ENCODE results near the gene MYMX.

The MYMX gene

GRCh38 chr6:44247338-44248302 lies 30.9 kb downstream of the MYMX start:
- ATAC-seq (replicated peaks) = peak; percentile 70
- Mint-ChIP-seq H3K4me3 (peak overlapping the region; percentile 95 to 100), H3K27ac (peak overlapping the region; percentile 98 to 100), H3K4me1 (ENCODE audit: low read depth in 2 of 2) (peaks cover 40 to 46% of the 10 kb centered on the region in 2 donors), H3K27me3 (no peaks in the 10 kb centered on the region), H3K9me3 (no peaks in the 10 kb centered on the region), H3K36me3 (ENCODE audit: insufficient read depth) (peaks cover 77% of the 10 kb centered on the region)
- peak; percentile 89 to 91 (median 90) for DNase-seq

DNA sequence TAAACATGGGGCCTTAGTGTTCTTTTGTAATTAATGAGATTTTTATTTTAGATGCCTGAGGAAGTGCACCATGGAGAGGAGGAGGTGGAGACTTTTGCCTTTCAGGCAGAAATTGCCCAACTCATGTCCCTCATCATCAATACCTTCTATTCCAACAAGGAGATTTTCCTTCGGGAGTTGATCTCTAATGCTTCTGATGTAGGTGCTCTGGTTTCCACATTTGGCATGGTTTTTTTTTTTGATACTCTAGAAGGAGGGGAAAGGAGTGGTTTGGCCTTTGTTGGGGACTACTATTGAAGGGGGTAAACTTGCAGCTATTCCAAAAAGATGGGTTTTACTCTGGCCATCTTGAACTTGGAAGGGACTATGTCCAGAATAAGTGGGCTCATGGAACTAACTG lies 31.9 kb downstream of the MYMX start:
- peaks cover 50 to 52% of the 10 kb centered on the region in 2 donors for H3K4me1 Mint-ChIP-seq (ENCODE audit: low read depth in 2 of 2)
- H3K9me3 Mint-ChIP-seq = no peaks in the 10 kb centered on the region
- no peaks in the 10 kb centered on the region for H3K27me3 Mint-ChIP-seq
- H3K36me3 Mint-ChIP-seq (ENCODE audit: insufficient read depth) = peaks cover 86% of the 10 kb centered on the region
- DNase-seq (no peak), ATAC-seq (replicated peaks) (no peak)
- peak overlapping the region; percentile 95 to 100 for H3K4me3 Mint-ChIP-seq
- peak overlapping the region; percentile 98 to 100 for H3K27ac Mint-ChIP-seq

- Mint-ChIP-seq H3K9me3 (no peaks in the 10 kb centered on the region), H3K27ac (peak overlapping the region; percentile 98 to 100), H3K36me3 (ENCODE audit: insufficient read depth) (peaks cover 93% of the 10 kb centered on the region), H3K27me3 (no peaks in the 10 kb centered on the region), H3K4me1 (ENCODE audit: low read depth in 2 of 2) (peaks cover 53 to 56% of the 10 kb centered on the region in 2 donors), H3K4me3 (peak overlapping the region; percentile 95 to 100)
- ATAC-seq (replicated peaks) = no peak
- DNase-seq = no peak
Measured at GRCh38 chr6:44249082-44249748, 32.5 kb downstream of the MYMX start.

DNA sequence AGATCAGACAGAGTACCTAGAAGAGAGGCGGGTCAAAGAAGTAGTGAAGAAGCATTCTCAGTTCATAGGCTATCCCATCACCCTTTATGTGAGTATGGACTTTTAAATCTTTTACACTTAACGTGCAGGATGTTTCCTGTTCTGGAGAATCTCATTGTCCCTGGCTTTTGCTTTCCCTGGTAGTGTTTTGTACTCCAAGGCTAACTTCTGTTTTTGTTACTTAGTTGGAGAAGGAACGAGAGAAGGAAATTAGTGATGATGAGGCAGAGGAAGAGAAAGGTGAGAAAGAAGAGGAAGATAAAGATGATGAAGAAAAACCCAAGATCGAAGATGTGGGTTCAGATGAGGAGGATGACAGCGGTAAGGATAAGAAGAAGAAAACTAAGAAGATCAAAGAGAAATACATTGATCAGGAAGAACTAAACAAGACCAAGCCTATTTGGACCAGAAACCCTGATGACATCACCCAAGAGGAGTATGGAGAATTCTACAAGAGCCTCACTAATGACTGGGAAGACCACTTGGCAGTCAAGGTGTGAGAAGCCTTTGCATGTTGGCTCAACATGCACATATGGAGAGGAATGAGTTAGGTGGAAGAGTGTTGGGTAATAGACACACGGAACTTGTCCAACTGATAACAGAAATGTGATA lies 33.5 kb downstream of the MYMX start:
- no peak for ATAC-seq (replicated peaks)
- H3K36me3 Mint-ChIP-seq (ENCODE audit: insufficient read depth) = peaks cover 100% of the 10 kb centered on the region
- H3K9me3 Mint-ChIP-seq = no peaks in the 10 kb centered on the region
- H3K27me3 Mint-ChIP-seq = no peaks in the 10 kb centered on the region
- no peak overlapping the region for H3K4me3 Mint-ChIP-seq
- DNase-seq = no peak
- H3K27ac Mint-ChIP-seq = peak overlapping the region; percentile 98 to 100
- peaks cover 61 to 65% of the 10 kb centered on the region in 2 donors for H3K4me1 Mint-ChIP-seq (ENCODE audit: low read depth in 2 of 2)

DNA sequence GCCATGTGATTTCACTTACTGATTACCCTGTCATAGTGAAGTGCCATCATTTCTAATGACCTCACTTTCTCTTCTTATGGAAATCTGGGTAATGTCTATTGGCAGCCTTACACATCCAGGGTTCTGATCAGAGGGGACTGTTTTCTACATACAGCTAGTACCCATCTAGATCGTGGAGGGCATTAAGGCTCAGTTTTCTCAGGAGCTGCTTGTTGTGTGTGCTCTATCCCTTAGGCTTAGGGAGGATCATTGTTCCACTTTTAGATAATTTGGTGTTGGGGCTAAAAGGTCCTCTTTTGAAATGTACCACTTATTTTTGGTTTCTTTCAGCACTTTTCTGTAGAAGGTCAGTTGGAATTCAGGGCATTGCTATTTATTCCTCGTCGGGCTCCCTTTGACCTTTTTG lies 34.0 kb downstream of the MYMX start:
- no peaks in the 10 kb centered on the region for H3K27me3 Mint-ChIP-seq
- H3K4me3 Mint-ChIP-seq = no peak overlapping the region
- ATAC-seq (replicated peaks) (no peak), DNase-seq (no peak)
- no peak overlapping the region for H3K27ac Mint-ChIP-seq
- peaks cover 61 to 66% of the 10 kb centered on the region in 2 donors for H3K4me1 Mint-ChIP-seq (ENCODE audit: low read depth in 2 of 2)
- no peaks in the 10 kb centered on the region for H3K9me3 Mint-ChIP-seq
- H3K36me3 Mint-ChIP-seq (ENCODE audit: insufficient read depth) = peaks cover 100% of the 10 kb centered on the region

DNA sequence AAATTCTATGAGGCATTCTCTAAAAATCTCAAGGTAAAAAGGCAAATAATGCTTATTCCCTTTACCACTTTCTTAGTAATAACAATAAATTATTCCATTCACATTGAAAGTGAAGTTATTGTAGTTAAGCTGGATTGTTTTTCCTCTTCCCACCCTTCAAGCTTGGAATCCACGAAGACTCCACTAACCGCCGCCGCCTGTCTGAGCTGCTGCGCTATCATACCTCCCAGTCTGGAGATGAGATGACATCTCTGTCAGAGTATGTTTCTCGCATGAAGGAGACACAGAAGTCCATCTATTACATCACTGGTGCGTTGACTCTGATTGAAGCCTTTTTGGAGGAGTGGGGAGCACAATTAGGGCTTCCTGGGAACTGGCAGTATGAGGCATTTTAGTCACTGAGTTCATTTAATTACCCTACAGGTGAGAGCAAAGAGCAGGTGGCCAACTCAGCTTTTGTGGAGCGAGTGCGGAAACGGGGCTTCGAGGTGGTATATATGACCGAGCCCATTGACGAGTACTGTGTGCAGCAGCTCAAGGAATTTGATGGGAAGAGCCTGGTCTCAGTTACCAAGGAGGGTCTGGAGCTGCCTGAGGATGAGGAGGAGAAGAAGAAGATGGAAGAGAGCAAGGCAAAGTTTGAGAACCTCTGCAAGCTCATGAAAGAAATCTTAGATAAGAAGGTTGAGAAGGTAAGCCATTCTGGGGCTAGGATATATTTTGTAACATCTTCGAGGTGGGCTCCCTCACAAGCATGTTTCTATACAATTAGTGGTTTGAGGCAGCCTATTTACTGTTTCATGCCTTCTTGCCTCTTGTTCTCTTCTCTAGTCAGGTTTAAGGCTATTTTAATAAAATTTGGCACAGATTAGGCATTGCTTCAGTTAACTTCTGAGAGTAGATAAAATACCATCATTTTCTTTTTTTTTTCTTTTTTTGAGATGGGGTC lies 35.1 kb downstream of the MYMX start:
- Mint-ChIP-seq H3K27ac (peak overlapping the region in 1 of 2 donors; percentile 83), H3K4me3 (peak overlapping the region in 1 of 2 donors; percentile 5), H3K27me3 (no peaks in the 10 kb centered on the region), H3K9me3 (no peaks in the 10 kb centered on the region), H3K36me3 (ENCODE audit: insufficient read depth) (peaks cover 100% of the 10 kb centered on the region), H3K4me1 (ENCODE audit: low read depth in 2 of 2) (peaks cover 66 to 74% of the 10 kb centered on the region in 2 donors)
- ATAC-seq (replicated peaks) (no peak), DNase-seq (no peak)

- Mint-ChIP-seq H3K27me3 (no peaks in the 10 kb centered on the region), H3K9me3 (no peaks in the 10 kb centered on the region), H3K36me3 (ENCODE audit: insufficient read depth) (peaks cover 98% of the 10 kb centered on the region), H3K4me1 (ENCODE audit: low read depth in 2 of 2) (peaks cover 62 to 70% of the 10 kb centered on the region in 2 donors), H3K4me3 (peak overlapping the region in 1 of 2 donors; percentile 45), H3K27ac (peak overlapping the region; percentile 79 to 83)
- DNase-seq (peak; percentile 58 to 68 (median 64)), ATAC-seq (replicated peaks) (peak; percentile 19)
Measured at GRCh38 chr6:44253307-44254101, 36.8 kb downstream of the MYMX start.

- no peak for ATAC-seq (replicated peaks)
- Mint-ChIP-seq H3K27ac (peak overlapping the region; percentile 79 to 83), H3K4me1 (ENCODE audit: low read depth in 2 of 2) (peaks cover 57 to 61% of the 10 kb centered on the region in 2 donors), H3K27me3 (no peaks in the 10 kb centered on the region), H3K36me3 (ENCODE audit: insufficient read depth) (peaks cover 93% of the 10 kb centered on the region), H3K9me3 (no peaks in the 10 kb centered on the region), H3K4me3 (peak overlapping the region in 1 of 2 donors; percentile 76)
- DNase-seq = no peak
Measured at GRCh38 chr6:44254191-44255104, 37.7 kb downstream of the MYMX start.

DNA sequence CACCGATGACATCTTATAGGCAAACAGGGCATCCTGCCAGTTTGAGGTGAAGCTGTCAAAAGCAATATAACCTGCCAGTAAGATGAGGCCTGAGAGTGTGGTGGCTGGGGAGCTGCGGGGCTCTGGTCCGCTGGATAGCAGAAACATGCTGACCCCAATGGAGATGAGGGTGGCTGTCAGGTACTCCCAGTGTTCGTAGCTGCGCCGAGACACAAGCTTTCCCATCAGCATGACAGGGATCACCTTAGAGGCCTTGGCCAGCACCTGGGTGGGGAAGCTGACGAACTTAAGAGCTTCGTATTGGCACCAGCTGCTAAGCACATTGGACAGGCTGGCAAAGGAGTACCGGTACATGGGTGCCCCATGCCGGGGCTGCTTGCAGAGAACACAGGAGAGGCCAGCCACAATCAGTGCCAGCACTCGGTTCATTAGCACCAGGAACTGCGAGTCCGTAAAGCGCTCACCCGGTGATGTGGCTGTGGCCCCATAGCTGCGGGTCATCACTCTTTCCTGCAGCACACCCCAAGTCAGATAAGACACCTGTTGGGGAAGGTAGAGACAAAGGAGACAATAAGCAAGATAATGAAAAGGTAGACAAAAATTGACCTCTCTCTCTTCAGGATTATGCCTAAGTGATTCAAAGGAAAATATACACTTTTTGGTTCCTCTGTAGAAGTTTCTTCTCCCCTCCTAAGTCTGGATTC lies 38.5 kb downstream of the MYMX start:
- peak overlapping the region; percentile 79 to 83 for H3K27ac Mint-ChIP-seq
- ATAC-seq (replicated peaks) = no peak
- no peak for DNase-seq
- H3K27me3 Mint-ChIP-seq = no peaks in the 10 kb centered on the region
- H3K4me3 Mint-ChIP-seq = peak overlapping the region; percentile 76 to 87
- no peaks in the 10 kb centered on the region for H3K9me3 Mint-ChIP-seq
- H3K36me3 Mint-ChIP-seq (ENCODE audit: insufficient read depth) = peaks cover 93% of the 10 kb centered on the region
- H3K4me1 Mint-ChIP-seq (ENCODE audit: low read depth in 2 of 2) = peaks cover 50 to 56% of the 10 kb centered on the region in 2 donors

- peak; percentile 9 for ATAC-seq (replicated peaks)
- Mint-ChIP-seq H3K4me1 (ENCODE audit: low read depth in 2 of 2) (peaks cover 51 to 58% of the 10 kb centered on the region in 2 donors), H3K36me3 (ENCODE audit: insufficient read depth) (peaks cover 86% of the 10 kb centered on the region), H3K9me3 (no peaks in the 10 kb centered on the region), H3K27ac (peak overlapping the region; percentile 79 to 83), H3K4me3 (peak overlapping the region; percentile 76 to 87), H3K27me3 (no peaks in the 10 kb centered on the region)
- DNase-seq = no peak
Measured at GRCh38 chr6:44255871-44256774, 39.4 kb downstream of the MYMX start.

Measured in effector memory CD8-positive, alpha-beta T cell (primary cell).